GM23338 (cell line): ENCODE measurements around the gene ZFYVE16. TPM values are rescaled to one million over a fixed set of nuclear protein-coding genes. Genes with fewer than 3 reads are reported as not detected.

Experiments used
- ATAC-seq: fragments of 200-7000 bp; cut with Tn5 transposase; 3 replicates; pipeline ENCODE4 v1.9.1; 2020
- DNase-seq: peaks from one replicate; pipeline ENCODE4 v3.0.0-alpha.2; 2015; ENCODE audit warnings: low spot score
- H2AFZ ChIP-seq: fragments of 200-600 bp; sonication (generic); 2 replicates; pipeline ENCODE4 v1.8.0; 2016; ENCODE audit warnings: antibody characterized with exemption, mild to moderate bottlenecking, moderate library complexity
- H3F3A ChIP-seq: fragments of 200-600 bp; sonication (generic); replicated peaks from 2 replicates; pipeline ENCODE4 v1.8.0; 2017; ENCODE audit warnings: antibody characterized with exemption, mixed run types, low read depth
- H3K27ac ChIP-seq: fragments of 200-600 bp; sonication (generic); 2 replicates; pipeline ENCODE4 v1.6.1; 2016; ENCODE audit warnings: low read depth
- H3K27me3 ChIP-seq: fragments of 200-600 bp; sonication (generic); 2 replicates; pipeline ENCODE4 v1.8.0; 2016; ENCODE audit warnings: mild to moderate bottlenecking, mixed run types, moderate library complexity; ENCODE audit not compliant: insufficient read depth
- H3K36me3 ChIP-seq: fragments of 200-600 bp; sonication (generic); 2 replicates; pipeline ENCODE4 v1.8.0; 2016; ENCODE audit warnings: mild to moderate bottlenecking; ENCODE audit not compliant: insufficient read depth
- H3K4me1 ChIP-seq: fragments of 200-600 bp; sonication (generic); 2 replicates; pipeline ENCODE4 v1.8.0; 2016; ENCODE audit warnings: mild to moderate bottlenecking, moderate library complexity; ENCODE audit not compliant: insufficient read depth
- H3K4me2 ChIP-seq: fragments of 200-600 bp; sonication (generic); 2 replicates; pipeline ENCODE4 v1.7.1; 2017; ENCODE audit warnings: mixed run types
- H3K4me3 ChIP-seq: fragments of 200-600 bp; sonication (generic); 2 replicates; pipeline ENCODE4 v1.6.1; 2016; ENCODE audit warnings: mixed run types
- H3K79me2 ChIP-seq: fragments of 200-600 bp; sonication (generic); replicated peaks from 2 replicates; pipeline ENCODE4 v1.8.0; 2017; ENCODE audit warnings: mild to moderate bottlenecking; ENCODE audit not compliant: insufficient read depth
- H3K9me2 ChIP-seq: fragments of 200-600 bp; sonication (generic); 2 replicates; pipeline ENCODE4 v1.8.0; 2017; ENCODE audit not compliant: insufficient read depth
- H4K20me1 ChIP-seq: fragments of 200-600 bp; sonication (generic); replicated peaks from 2 replicates; pipeline ENCODE4 v1.8.0; 2017; ENCODE audit warnings: mild to moderate bottlenecking; ENCODE audit not compliant: insufficient read depth
- H3K27ac Mint-ChIP-seq: 2 replicates; pipeline ENCODE4 v1.8.0; 2020; ENCODE audit warnings: inconsistent platforms, mild to moderate bottlenecking, moderate library complexity, mixed read lengths
- H3K27me3 Mint-ChIP-seq: 3 replicates; pipeline ENCODE4 v1.8.0; 2022; ENCODE audit warnings: low read depth, mild to moderate bottlenecking, moderate library complexity, mixed read lengths, inconsistent platforms; ENCODE audit not compliant: insufficient read depth, poor library complexity
- H3K36me3 Mint-ChIP-seq: 3 replicates; pipeline ENCODE4 v1.8.0; 2021; ENCODE audit warnings: low read depth, mild to moderate bottlenecking, inconsistent platforms, moderate library complexity, mixed read lengths
- H3K4me1 Mint-ChIP-seq: 3 replicates; pipeline ENCODE4 v1.8.0; 2020; ENCODE audit warnings: mild to moderate bottlenecking, inconsistent platforms, mixed read lengths
- H3K4me3 Mint-ChIP-seq: 3 replicates; pipeline ENCODE4 v1.8.0; 2021; ENCODE audit warnings: moderate library complexity, mild to moderate bottlenecking, inconsistent platforms, mixed read lengths
- H3K9me3 Mint-ChIP-seq: 3 replicates; pipeline ENCODE4 v1.8.0; 2020; ENCODE audit warnings: moderate library complexity, mild to moderate bottlenecking, inconsistent platforms, mixed read lengths
- CREB1 ChIP-seq: fragments of 250-450 bp; sonication (Bioruptor Pico); IDR thresholded peaks from 2 replicates; pipeline ENCODE4 v1.5.0; 2020; ENCODE audit warnings: low read depth, mild to moderate bottlenecking, moderate library complexity
- JUNB ChIP-seq: IDR thresholded peaks from one replicate; pipeline ENCODE4 v1.6.1; 2016; ENCODE audit warnings: antibody characterized with exemption; ENCODE audit not compliant: unreplicated experiment
- NANOG ChIP-seq: IDR thresholded peaks from 2 replicates; pipeline ENCODE4 v1.6.1; 2016; ENCODE audit warnings: antibody characterized with exemption, borderline replicate concordance
- ZNF114 ChIP-seq: fragments of 250-450 bp; sonication (Bioruptor Pico); IDR thresholded peaks from 2 replicates; pipeline ENCODE4 v1.5.0; 2020; ENCODE audit warnings: mild to moderate bottlenecking, moderate library complexity
- ZNF331 ChIP-seq: fragments of 250-450 bp; sonication (Bioruptor Pico); IDR thresholded peaks from 2 replicates; pipeline ENCODE4 v1.5.0; 2020; ENCODE audit warnings: low read depth, mild to moderate bottlenecking, moderate library complexity
- polyA plus RNA-seq: library from polyadenylated mRNA; unstranded; fragments of >200 nt; fragmentation: Nextera tagmentation; extraction: Ambion mirVana; gene quantifications from 2 replicates; pipeline ENCODE4 v1.2.1, GENCODE V29; 2016
- total RNA-seq: library from RNA; depleted of rRNA; stranded (reverse); fragments of >200 nt; shearing (Covaris generic); gene quantifications from 2 replicates; pipeline ENCODE4 v1.2.3, GENCODE V29; 2014
- TF ChIP-seq, protein P1 (sequence below): IDR thresholded peaks from one replicate; pipeline ENCODE4 v1.6.1; 2018; ENCODE audit warnings: antibody characterized with exemption; ENCODE audit not compliant: unreplicated experiment
- TF ChIP-seq, protein P2 (sequence below): IDR thresholded peaks from 2 replicates; pipeline ENCODE4 v1.6.1; 2016; ENCODE audit warnings: antibody characterized with exemption

The ZFYVE16 gene
- total and polyA plus RNA-seq, 2 experiments from 2014 or later = 24.2 to 26.6 TPM

GRCh38 chr5:80376557-80376956, 31.3 kb upstream of the ZFYVE16 start (continued):
- TF ChIP-seq, protein P1, sequence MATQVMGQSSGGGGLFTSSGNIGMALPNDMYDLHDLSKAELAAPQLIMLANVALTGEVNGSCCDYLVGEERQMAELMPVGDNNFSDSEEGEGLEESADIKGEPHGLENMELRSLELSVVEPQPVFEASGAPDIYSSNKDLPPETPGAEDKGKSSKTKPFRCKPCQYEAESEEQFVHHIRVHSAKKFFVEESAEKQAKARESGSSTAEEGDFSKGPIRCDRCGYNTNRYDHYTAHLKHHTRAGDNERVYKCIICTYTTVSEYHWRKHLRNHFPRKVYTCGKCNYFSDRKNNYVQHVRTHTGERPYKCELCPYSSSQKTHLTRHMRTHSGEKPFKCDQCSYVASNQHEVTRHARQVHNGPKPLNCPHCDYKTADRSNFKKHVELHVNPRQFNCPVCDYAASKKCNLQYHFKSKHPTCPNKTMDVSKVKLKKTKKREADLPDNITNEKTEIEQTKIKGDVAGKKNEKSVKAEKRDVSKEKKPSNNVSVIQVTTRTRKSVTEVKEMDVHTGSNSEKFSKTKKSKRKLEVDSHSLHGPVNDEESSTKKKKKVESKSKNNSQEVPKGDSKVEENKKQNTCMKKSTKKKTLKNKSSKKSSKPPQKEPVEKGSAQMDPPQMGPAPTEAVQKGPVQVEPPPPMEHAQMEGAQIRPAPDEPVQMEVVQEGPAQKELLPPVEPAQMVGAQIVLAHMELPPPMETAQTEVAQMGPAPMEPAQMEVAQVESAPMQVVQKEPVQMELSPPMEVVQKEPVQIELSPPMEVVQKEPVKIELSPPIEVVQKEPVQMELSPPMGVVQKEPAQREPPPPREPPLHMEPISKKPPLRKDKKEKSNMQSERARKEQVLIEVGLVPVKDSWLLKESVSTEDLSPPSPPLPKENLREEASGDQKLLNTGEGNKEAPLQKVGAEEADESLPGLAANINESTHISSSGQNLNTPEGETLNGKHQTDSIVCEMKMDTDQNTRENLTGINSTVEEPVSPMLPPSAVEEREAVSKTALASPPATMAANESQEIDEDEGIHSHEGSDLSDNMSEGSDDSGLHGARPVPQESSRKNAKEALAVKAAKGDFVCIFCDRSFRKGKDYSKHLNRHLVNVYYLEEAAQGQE = no peak
- no peak for TF ChIP-seq CREB1
- no peak for TF ChIP-seq JUNB
- no peak for TF ChIP-seq ZNF331 (CRISPR knock-in tag)

GRCh38 chr5:80382488-80382887, 25.4 kb upstream of the ZFYVE16 start:
- H3K4me3 Mint-ChIP-seq = no peak overlapping the region
- no peaks in the 10 kb centered on the region for H3K36me3 Mint-ChIP-seq
- TF ChIP-seq ZNF114 (CRISPR knock-in tag) (no peak), NANOG (no peak)
- TF ChIP-seq, protein P1 = no peak
- TF ChIP-seq, protein P2, sequence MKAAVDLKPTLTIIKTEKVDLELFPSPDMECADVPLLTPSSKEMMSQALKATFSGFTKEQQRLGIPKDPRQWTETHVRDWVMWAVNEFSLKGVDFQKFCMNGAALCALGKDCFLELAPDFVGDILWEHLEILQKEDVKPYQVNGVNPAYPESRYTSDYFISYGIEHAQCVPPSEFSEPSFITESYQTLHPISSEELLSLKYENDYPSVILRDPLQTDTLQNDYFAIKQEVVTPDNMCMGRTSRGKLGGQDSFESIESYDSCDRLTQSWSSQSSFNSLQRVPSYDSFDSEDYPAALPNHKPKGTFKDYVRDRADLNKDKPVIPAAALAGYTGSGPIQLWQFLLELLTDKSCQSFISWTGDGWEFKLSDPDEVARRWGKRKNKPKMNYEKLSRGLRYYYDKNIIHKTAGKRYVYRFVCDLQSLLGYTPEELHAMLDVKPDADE = no peak
- no peak for DNase-seq
- no peak overlapping the region for H3K27ac Mint-ChIP-seq
- no peaks in the 10 kb centered on the region for H3K4me1 Mint-ChIP-seq
- no peak overlapping the region for H3K27ac ChIP-seq
- no peaks in the 10 kb centered on the region for H3F3A ChIP-seq
- H3K79me2 ChIP-seq = no peaks in the 10 kb centered on the region
- no peaks in the 10 kb centered on the region for H3K4me1 ChIP-seq
- H3K9me2 ChIP-seq = no peaks in the 10 kb centered on the region
- no peak overlapping the region for H3K4me2 ChIP-seq
- no peaks in the 10 kb centered on the region for H3K9me3 Mint-ChIP-seq
- no peaks in the 10 kb centered on the region for H3K27me3 Mint-ChIP-seq
- H4K20me1 ChIP-seq = no peaks in the 10 kb centered on the region
- H3K27me3 ChIP-seq = no peaks in the 10 kb centered on the region
- H3K4me3 ChIP-seq = no peak overlapping the region
- H3K36me3 ChIP-seq = no peaks in the 10 kb centered on the region
- no peak for ATAC-seq
- peak overlapping the region; percentile 53 for H2AFZ ChIP-seq
